Right ventricle myocardium inferior (tissue), 1 donor: Measurements from ENCODE around the gene FANCD2. TPM values are rescaled to one million over a fixed set of nuclear protein-coding genes. Genes with fewer than 3 reads are reported as not detected.
"Not testable (repeated sequence)": the region's sequence is repeated elsewhere in the genome, so short reads cannot be mapped to it uniquely, and the experiment has no call there.

Experiments
- ATAC-seq: fragments of 200-7000 bp; cut with Tn5 transposase; one replicate; pipeline ENCODE4 v1.9.1; 2020; ENCODE audit warnings: mild to moderate bottlenecking, moderate library complexity
- DNase-seq: peaks from one replicate; pipeline ENCODE4 v3.0.0; 2021; ENCODE audit errors: missing footprints
- intact Hi-C: fragments of 100-400 bp; cut with DNase I; formaldehyde crosslinking; loops from one replicate; pipeline ENCODE4 v1.11.0; 2022
- long read RNA-seq: library from polyadenylated mRNA; unstranded; transcript quantifications from one replicate; pipeline ENCODE4 v2.0.0, GENCODE V29; 2021
- total RNA-seq: library from RNA; stranded (reverse); fragmentation: NEBNext Ultra II Directional; extraction: Animal tissue kit (Norgen Biotek cat#: 25700); gene quantifications from one replicate; pipeline ENCODE4 v1.2.1, GENCODE V29; 2021
- donor health status: DM: no; HTN: yes; CAD: no; lungs with severe emphysema.

Gene FANCD2
- 1.0 TPM for total RNA-seq
- long read RNA-seq, result 0 reads

DNA sequence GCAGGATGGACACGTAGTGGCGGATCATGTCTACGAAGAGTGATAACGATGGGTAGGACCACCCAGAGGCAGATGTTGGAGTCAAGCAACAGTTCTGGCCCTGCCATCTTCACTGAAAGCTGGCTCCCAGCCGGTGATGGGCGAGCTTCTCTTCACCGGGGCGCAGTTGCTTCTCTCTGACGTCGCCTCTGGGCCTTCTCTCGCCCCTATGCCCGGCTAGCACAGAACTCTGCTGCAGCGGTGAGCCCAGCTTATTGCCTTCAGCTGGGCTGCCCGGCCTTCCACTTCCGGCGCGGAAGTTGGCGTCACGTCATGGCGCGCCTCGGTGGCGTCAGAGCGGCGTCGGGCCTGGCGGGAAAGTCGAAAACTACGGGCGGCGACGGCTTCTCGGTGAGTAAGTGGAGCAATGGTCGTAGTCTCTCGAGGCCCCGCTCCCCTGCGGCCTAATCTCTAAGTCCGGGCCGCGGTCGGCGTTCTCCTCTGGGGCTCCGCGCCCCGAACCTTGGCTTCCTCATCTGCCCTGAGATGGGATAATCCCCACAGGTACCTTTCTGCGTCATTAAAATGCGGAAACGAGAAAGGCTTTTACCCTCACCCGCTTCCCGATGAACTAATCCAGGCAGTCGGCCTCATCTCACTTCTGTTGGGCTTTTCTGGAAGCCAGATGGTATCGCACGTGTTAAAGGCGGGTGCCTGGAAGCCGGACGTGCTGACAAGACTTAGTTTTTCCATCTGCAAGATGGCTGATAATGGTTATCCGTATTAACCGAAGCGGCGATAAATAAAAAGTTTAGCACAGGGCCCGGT, at the start of gene FANCD2:
Gene FANCD2, plus strand, starts transcription at position 354 of the 807 bp plus-strand sequence. CDS start 2,221 bp downstream, outside the sequence.
- peak; percentile 91 for ATAC-seq
- intact Hi-C loops, result loop anchor here (1.0 to 10.0 kb wide), 2 partner anchors 40 to 199 kb away; partner anchors contain the start of gene EMC3

DNA sequence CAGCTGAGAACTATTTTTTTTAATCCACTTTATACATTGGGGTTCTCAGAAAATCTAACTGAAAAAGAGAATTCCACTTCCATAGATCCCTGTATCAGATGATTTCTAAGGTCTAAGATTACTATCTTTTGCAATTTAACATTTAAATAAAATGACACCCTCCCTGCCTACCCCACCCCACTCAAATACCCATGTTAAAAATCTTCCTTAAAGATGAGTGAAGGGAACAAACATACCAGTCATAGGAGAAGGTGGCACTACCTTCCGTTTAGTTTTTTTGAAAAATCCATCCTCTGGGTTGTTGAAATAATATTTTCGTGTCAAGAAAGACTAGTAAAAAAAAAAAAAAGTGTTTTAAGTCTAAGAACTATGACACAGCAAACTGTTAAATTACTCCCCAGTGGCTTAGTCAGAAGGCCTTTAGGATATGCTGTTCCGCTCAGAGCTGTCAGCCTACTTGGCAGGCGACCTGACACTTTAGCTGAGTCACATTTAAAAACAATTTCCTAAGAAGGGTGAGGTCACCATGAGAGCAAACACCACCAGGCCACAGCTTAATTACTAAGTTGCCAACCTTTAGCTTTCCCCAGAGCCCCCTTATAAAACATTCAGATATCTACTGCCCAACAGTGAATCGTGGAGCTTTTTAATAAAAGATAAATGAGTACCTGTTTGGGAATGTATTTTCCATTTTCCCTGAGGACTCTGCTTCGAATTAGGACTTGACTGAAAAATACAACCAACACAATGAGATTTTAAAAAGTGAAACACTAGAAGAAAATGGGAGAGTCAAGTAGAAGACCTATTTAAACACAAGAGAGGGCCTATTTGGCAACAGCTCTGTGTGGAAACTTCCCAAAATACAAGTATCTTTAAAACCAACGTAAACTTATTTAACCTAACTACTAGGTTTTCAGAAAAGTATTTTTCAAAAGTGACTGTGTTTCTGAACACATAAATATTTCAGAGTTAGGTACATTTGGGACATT, 49.2 kb upstream of the FANCD2 start:
- intact Hi-C loops, result loop anchor here (5.0 to 10.0 kb wide), 2 partner anchors 35 to 248 kb away; no protein-coding TSS in a partner anchor

More for the DNA sequence above, at the start of gene FANCD2:
- DNase-seq, result peak; percentile 94

GRCh38 chr3:9978710-9979305, 47.4 kb upstream of the FANCD2 start:
- intact Hi-C loops, result loop anchor here (5.0 to 10.0 kb wide), 2 partner anchors 33 to 246 kb away; no protein-coding TSS in a partner anchor
- ATAC-seq (no peak), DNase-seq (no peak)

More for the DNA sequence above, 49.2 kb upstream of the FANCD2 start:
- ATAC-seq, result peak; percentile 98
- DNase-seq, result peak; percentile 82

GRCh38 chr3:9980251-9980650, 46.0 kb upstream of the FANCD2 start:
- no peak for ATAC-seq
- intact Hi-C loops, result no loop called here
- DNase-seq, result no peak

- DNase-seq, result no peak
- intact Hi-C loops, result loop anchor here (1.0 kb wide), 1 partner anchor 40 kb away; the partner anchor contains the start of gene FANCD2
Measured at GRCh38 chr3:9986230-9986725, 40.0 kb upstream of the FANCD2 start.

GRCh38 chr3:9994086-9994844, 32.0 kb upstream of the FANCD2 start:
- ATAC-seq (no peak), DNase-seq (no peak)
- intact Hi-C loops, result no loop called here

More at GRCh38 chr3:9986230-9986725, 40.0 kb upstream of the FANCD2 start:
- peak; percentile 26 for ATAC-seq

GRCh38 chr3:10000686-10001085, 25.6 kb upstream of the FANCD2 start:
- ATAC-seq (no peak), DNase-seq (no peak)
- intact Hi-C loops, result no loop called here

DNA sequence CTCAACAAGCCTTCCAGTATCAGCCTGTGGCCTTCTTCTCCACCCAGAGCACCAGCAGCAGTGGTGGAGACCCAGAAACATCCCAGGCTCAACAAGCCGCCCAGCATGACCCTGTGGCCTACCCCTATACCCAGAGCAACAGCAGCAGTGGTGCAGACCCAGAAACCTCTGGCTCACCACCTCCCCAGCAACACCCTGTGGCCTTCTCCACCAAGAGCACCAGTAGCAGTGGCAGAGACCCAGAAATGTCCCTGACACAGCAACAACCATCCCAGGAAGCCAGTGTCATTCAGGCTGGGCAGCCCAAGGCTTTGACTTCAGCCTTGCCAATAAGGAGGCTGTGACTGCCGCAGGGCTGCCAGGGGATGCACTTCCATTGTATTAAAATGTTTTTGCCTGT, 23.3 kb upstream of the FANCD2 start:
- intact Hi-C loops, result no loop called here
- ATAC-seq (no peak), DNase-seq (no peak)

GRCh38 chr3:10004506-10004905, 21.7 kb upstream of the FANCD2 start:
- DNase-seq, result no peak
- no peak for ATAC-seq
- intact Hi-C loops, result no loop called here

DNA sequence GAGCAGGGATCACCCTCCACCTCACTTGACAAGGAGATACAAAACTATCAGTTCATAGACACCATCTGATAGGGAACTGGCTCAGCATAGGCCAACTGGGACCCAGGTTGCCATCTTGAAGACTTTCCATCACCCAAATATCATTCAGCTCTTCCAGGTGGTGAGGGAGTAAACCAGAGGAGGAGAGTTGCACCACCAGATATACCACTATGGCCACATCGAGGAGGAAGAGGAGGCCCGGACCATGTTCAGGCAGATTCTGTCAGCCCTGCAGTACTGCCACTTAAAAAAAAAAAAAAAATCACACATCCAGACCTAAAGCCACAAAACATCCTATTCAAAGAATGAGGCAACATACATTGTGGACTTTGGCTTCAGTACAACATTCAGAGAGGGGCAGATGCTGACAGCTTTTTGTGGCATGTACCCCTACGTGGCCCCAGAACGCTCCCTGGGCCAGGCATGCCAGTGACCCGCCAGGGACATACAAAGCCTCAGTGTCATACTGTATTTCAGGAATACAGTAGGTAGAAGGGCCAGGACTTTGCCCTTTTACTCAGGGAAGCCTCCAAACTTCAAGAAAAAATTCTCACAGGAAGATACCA, 21.2 kb upstream of the FANCD2 start:
- no peak for ATAC-seq
- intact Hi-C loops, result no loop called here
- no peak for DNase-seq

DNA sequence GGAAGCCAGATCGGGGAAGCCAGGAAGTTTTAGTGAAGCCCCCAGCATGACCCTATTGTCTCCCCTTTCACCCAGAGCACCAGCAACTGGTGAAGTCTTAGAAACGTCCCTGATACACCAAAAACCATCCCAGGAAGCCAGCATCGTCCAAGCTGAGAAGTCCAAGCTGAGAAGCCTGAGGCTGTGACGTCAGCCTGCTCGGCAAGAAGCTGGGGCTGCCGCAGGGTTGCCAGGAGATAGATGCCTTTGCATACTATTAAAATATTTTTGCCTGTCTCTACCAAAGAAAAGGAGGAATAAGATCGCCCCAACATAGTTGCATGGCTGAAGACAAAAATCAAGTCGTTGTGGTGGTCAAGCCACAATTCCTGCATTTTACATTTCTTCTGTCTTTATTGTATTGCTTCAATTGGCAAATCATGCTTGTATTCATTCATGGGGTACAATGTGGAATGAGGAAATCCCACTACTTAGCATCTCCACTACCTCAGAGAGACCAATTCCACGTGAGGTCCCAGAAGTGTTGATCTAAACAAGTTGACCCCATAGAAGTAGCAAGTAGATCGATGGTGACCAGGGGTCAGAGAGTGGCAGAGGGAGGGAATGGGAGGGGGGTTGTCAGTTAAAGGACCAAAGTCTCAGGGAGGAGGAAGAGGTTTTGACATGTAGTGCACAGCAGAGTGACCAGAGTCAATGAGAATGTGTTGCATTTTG, 20.0 kb upstream of the FANCD2 start:
- ATAC-seq, result no peak
- intact Hi-C loops, result no loop called here
- DNase-seq, result no peak

GRCh38 chr3:10006762-10007090, 19.5 kb upstream of the FANCD2 start:
- intact Hi-C loops, result no loop called here
- DNase-seq, result no peak
- no peak for ATAC-seq

DNA sequence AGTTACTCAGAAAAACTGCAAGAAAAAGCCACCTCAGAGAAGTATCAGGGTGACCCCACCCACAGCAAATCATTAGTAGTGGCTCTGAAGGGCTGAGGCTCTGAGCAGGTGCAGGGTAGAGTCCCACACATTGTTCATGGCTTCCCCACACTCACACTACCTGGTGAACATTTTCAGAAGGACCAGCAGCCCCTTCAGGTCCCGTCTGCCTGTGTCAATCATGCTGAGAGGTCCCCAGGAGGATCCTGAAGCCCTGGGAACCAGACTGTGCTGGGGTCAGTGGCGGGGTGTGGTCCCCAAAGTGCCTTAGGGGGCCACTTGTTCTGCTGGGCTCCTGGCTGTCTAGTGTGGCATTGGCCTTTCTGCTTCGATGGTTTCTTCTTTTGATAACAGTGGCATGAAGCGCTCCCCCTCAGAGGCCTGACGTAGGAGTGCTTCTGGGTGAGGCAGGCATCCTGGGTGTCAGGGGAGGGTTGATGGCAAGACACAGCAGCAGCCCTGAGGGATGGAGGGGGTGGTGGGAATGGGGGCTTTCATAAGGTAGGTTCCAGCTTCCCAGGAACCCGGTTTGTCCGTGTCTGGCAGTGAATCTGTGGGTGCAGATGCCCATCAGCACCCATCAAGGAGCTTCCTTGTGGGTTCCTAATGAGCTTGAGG, 19.0 kb upstream of the FANCD2 start:
- intact Hi-C loops, result no loop called here
- DNase-seq, result no peak

GRCh38 chr3:10008216-10008587, 18.0 kb upstream of the FANCD2 start:
- intact Hi-C loops, DNase-seq, ATAC-seq: not testable (repeated sequence)

More for the DNA sequence above, 19.0 kb upstream of the FANCD2 start:
- no peak for ATAC-seq

DNA sequence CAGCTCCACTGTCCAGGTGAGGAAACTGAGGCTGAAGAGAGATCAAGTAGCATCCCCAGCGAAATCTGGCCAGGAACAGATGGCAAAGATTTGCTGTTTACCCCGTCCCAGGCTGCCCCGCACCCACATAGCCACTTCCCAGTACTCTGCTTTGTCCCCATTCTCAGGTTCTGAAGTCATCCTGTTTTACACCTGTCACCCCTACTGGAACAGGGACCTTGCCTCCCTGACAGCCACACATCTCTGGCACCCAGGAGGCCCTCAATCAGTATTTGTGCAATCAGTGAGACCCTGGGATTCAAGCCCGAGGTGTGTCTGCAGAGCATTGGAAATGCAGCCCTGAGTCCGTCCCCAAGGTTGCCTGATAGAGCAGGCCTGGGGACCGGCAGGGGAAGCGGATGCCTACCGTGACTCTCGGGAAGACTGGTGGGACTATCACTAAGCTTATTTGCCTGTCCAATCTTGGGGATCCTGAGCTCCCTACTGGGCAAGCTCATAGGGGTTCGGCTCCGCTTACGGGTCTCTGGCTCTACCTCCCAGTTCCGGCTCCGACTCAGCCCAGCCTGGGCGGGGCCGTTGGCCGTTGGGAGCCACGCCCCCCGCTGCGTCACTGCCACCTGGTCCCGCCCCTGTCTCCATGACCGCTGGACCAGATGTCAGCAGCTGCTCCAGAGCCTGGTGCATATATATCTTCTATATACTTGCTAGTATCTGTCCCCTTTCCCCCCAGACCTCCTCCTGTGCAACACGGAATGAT, 17.5 kb upstream of the FANCD2 start:
- DNase-seq (peak; percentile 95), ATAC-seq (peak; percentile 78)
- intact Hi-C loops, result no loop called here

- no peak for DNase-seq
- no peak for ATAC-seq
- intact Hi-C loops, result loop anchor here (5.0 to 10.0 kb wide), 2 partner anchors 33 to 104 kb away; partner anchors contain the start of gene BRK1
Measured at GRCh38 chr3:10010421-10010877, 15.8 kb upstream of the FANCD2 start.
